SK-N-SH (cell line): ENCODE data around the gene ANK3. TPM values are rescaled to one million over a fixed set of nuclear protein-coding genes. Genes with fewer than 3 reads are reported as not detected.

ENCODE experiments used
- CTCF ChIA-PET: fragments of 300-600, 350-600 bp; formaldehyde crosslinking; extraction: SDS; loops from one replicate; lab custom pipeline; 2021; lab: Yijun Ruan, JAX
- POLR2A ChIA-PET: fragments of 350-600 bp; sonication (Branson Sonifier 250); formaldehyde crosslinking; extraction: SDS; loops from one replicate; lab custom pipeline; 2020; ENCODE audit warnings: antibody characterized with exemption, inconsistent platforms; lab: Yijun Ruan, JAX
- DNase-seq: peaks from one replicate; pipeline ENCODE4 v3.0.0; 2012
- H2AFZ ChIP-seq: fragments of 200-600 bp; sonication (generic); 2 replicates; pipeline ENCODE4 v1.8.1; 2016; ENCODE audit warnings: antibody characterized with exemption, mild to moderate bottlenecking, low read depth
- H3F3A ChIP-seq: fragments of 200-600 bp; sonication (generic); replicated peaks from 2 replicates; pipeline ENCODE3; 2016; ENCODE audit warnings: antibody characterized with exemption, mild to moderate bottlenecking; ENCODE audit not compliant: insufficient read depth
- H3K27ac ChIP-seq, 2 experiments: fragments of 200-500 bp in 1 of 2; fragments of 200-600 bp in 1 of 2; sonication (Bioruptor generic) in 1 of 2; sonication (generic), shearing (Covaris generic) in 1 of 2; 2 replicates each; pipeline versions ENCODE4 v1.5.1 to v1.6.1; 2014 to 2016; ENCODE audit warnings: low read depth in 2 of 2, inconsistent platforms in 1 of 2, low read length in 1 of 2, mild to moderate bottlenecking in 1 of 2, mixed read lengths in 1 of 2
- H3K27me3 ChIP-seq: fragments of 200-600 bp; sonication (generic), shearing (Covaris generic); 2 replicates; pipeline ENCODE4 v1.6.1; 2016; ENCODE audit warnings: mixed run types; ENCODE audit not compliant: insufficient read depth
- H3K36me3 ChIP-seq, 2 experiments: fragments of 200-500 bp in 1 of 2; fragments of 200-600 bp in 1 of 2; sonication (Bioruptor generic) in 1 of 2; sonication (generic) in 1 of 2; replicated peaks in 1 of 2; 2 replicates each; pipeline versions ENCODE3 to v1.5.1; 2014 to 2016; ENCODE audit warnings: low read length in 1 of 2, mild to moderate bottlenecking in 1 of 2; ENCODE audit not compliant: insufficient read depth in 2 of 2, control insufficient read depth in 1 of 2
- H3K4me1 ChIP-seq, 2 experiments: fragments of 200-500 bp in 1 of 2; fragments of 200-600 bp in 1 of 2; sonication (Bioruptor generic) in 1 of 2; sonication (generic), shearing (Covaris generic) in 1 of 2; 2 replicates each; pipeline versions ENCODE4 v1.5.1 to v1.6.1; 2014 to 2016; ENCODE audit warnings: low read depth in 1 of 2, low read length in 1 of 2, mixed run types in 1 of 2; ENCODE audit not compliant: insufficient read depth in 2 of 2, control insufficient read depth in 1 of 2
- H3K4me2 ChIP-seq: fragments of 200-600 bp; sonication (generic), shearing (Covaris generic); 2 replicates; pipeline ENCODE4 v1.6.1; 2017; ENCODE audit warnings: mixed run types
- H3K4me3 ChIP-seq, 2 experiments: fragments of 200-500 bp in 1 of 2; fragments of 200-600 bp in 1 of 2; sonication (Bioruptor generic) in 1 of 2; sonication (generic), shearing (Covaris generic) in 1 of 2; 2 replicates each; pipeline versions ENCODE4 v1.5.1 to v1.8.1; 2014 to 2016; ENCODE audit warnings: low read depth in 2 of 2, inconsistent platforms in 1 of 2, low read length in 1 of 2, mild to moderate bottlenecking in 1 of 2, mixed read lengths in 1 of 2, moderate library complexity in 1 of 2
- H3K79me2 ChIP-seq: fragments of 200-600 bp; sonication (generic); 2 replicates; pipeline ENCODE4 v1.8.1; 2017; ENCODE audit warnings: mild to moderate bottlenecking; ENCODE audit not compliant: insufficient read depth
- H3K9ac ChIP-seq: fragments of 200-600 bp; sonication (generic); 2 replicates; pipeline ENCODE4 v1.6.1; 2017; ENCODE audit warnings: mixed run types
- H3K9me2 ChIP-seq: fragments of 200-600 bp; sonication (generic); 2 replicates; pipeline ENCODE4 v1.6.1; 2017; ENCODE audit warnings: mixed run types
- H3K9me3 ChIP-seq: fragments of 200-600 bp; sonication (generic); 2 replicates; pipeline ENCODE4 v1.6.1; 2017; ENCODE audit warnings: mixed run types, mild to moderate bottlenecking, moderate library complexity
- H4K20me1 ChIP-seq: fragments of 200-600 bp; sonication (generic); 2 replicates; pipeline ENCODE4 v1.6.1; 2017; ENCODE audit warnings: mild to moderate bottlenecking, mixed run types; ENCODE audit not compliant: insufficient read depth
- CHD2 ChIP-seq: fragments of 150-350 bp; IDR thresholded peaks from 2 replicates; pipeline ENCODE4 v1.6.1; 2018; ENCODE audit warnings: low read length; ENCODE audit not compliant: partially characterized antibody
- EP300 ChIP-seq, 2 experiments: IDR thresholded peaks; 2 replicates each; pipeline versions ENCODE4 v1.4.0 to v1.6.1; 2012; ENCODE audit warnings: borderline replicate concordance in 1 of 2, low read depth in 1 of 2, low read length in 1 of 2
- FOSL2 ChIP-seq: IDR thresholded peaks from 2 replicates; pipeline ENCODE4 v1.4.0; 2012; ENCODE audit warnings: low read depth, mild to moderate bottlenecking, moderate library complexity, borderline replicate concordance
- FOXM1 ChIP-seq: IDR thresholded peaks from 2 replicates; pipeline ENCODE4 v1.4.0; 2012; ENCODE audit warnings: low read depth, mild to moderate bottlenecking
- GATA2 ChIP-seq: sonication (generic); formaldehyde crosslinking; IDR thresholded peaks from 2 replicates; pipeline ENCODE4 v1.5.0; 2020; ENCODE audit warnings: mild to moderate bottlenecking, missing genetic modification reagents
- JUND ChIP-seq: IDR thresholded peaks from 2 replicates; pipeline ENCODE4 v1.4.0; 2012
- MEF2A ChIP-seq: IDR thresholded peaks from 2 replicates; pipeline ENCODE4 v1.4.0; 2012; ENCODE audit warnings: low read depth, borderline replicate concordance
- POLR2AphosphoS5 ChIP-seq: IDR thresholded peaks from 2 replicates; pipeline ENCODE4 v1.6.1; 2012; ENCODE audit warnings: low read depth, low read length
- SMC3 ChIP-seq: IDR thresholded peaks from 2 replicates; pipeline ENCODE4 v1.6.1; 2012; ENCODE audit warnings: low read depth, low read length, improper control_type of control experiment
- TAF1 ChIP-seq: IDR thresholded peaks from 2 replicates; pipeline ENCODE4 v1.6.1; 2012; ENCODE audit warnings: low read depth, mild to moderate bottlenecking, low read length, moderate library complexity, borderline replicate concordance
- TCF12 ChIP-seq: IDR thresholded peaks from 2 replicates; pipeline ENCODE4 v1.4.0; 2012
- WGBS: methylation state at CpG from one replicate; pipeline ENCODE4 v1.1.6; 2017; ENCODE audit warnings: low lambda C conversion rate; 5-methylcytosine and 5-hydroxymethylcytosine counted together
- polyA plus RNA-seq, 3 experiments: library from polyadenylated mRNA; depleted of rRNA; stranded (reverse); fragments of >200 nt; gene quantifications; 2 replicates each; pipeline ENCODE4 v1.2.3, GENCODE V29; 2012
- TF ChIP-seq, protein P1 (sequence below): IDR thresholded peaks from 2 replicates; pipeline ENCODE4 v1.4.0; 2012; ENCODE audit warnings: low read depth, borderline replicate concordance
- TF ChIP-seq, protein P2 (sequence below): IDR thresholded peaks from 2 replicates; pipeline ENCODE4; 2012
- TF ChIP-seq, protein P3 (sequence below): fragments of 150-350 bp; IDR thresholded peaks from 2 replicates; pipeline ENCODE4 v1.6.1; 2016; ENCODE audit warnings: mild to moderate bottlenecking, low read depth, low read length
- TF ChIP-seq, protein P4 (sequence below): fragments of 150-350 bp; IDR thresholded peaks from 2 replicates; pipeline ENCODE4 v1.6.1; 2017; ENCODE audit warnings: antibody characterized with exemption, low read length, low read depth, borderline replicate concordance

ANK3 gene
- polyA plus RNA-seq, 1 of the 3 experiments (the other 2 are of a cell fraction), result 10.0 TPM

DNA sequence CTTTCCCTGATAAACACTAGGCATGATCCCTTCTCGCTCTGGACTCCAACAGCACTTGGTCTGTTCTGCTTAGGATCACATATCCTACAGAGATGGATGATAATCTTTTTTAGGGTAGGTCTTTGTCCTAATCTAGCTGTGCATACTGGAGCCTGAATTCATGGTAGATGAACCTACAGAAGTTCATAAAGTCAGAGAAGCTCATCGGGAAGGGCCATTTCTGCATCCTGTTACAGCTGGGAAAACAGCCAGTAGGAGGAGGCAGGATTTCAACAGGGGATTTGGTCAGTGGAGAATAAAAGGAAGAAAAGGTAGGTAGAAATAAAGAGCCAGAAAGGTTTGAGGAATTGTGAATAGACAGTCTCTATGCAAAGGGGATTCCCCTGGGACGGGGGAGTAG is 101.4 kb downstream of the ANK3 start (continued):
- TF ChIP-seq CHD2 (no peak), FOXM1 (no peak), GATA2 (no peak), TAF1 (no peak), EP300 (IDR thresholded peaks at IDR 0.05; ENCODE audit: borderline replicate concordance in 1 of 2, low read depth in 1 of 2, low read length in 1 of 2) (no peak)
- TF ChIP-seq, all 33 proteins: peak for 0

DNA sequence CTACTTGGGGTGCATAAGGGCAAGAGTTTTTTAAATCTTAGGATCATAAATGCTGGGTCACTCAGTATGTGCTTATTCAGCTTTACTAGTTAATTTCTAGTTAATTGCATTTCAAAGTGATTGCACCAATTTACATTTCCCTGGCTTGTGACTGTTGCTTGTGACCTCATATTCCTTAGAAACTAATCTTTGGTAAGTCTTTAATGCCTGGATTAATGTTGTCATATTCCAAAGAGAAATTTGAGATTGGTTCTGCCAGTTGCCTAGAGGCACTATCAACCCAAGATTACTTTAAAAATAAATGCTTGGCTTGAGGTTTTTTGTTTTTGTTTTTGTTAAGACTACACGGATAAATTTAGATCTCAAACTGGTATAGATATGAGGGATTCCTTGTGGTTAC is 103.1 kb downstream of the ANK3 start:
- no peak overlapping the region for H3K4me3 ChIP-seq
- no peak for TF ChIP-seq EP300 (IDR thresholded peaks at IDR 0.05; ENCODE audit: borderline replicate concordance in 1 of 2, low read depth in 1 of 2, low read length in 1 of 2)
- no peak for TF ChIP-seq SMC3
- TF ChIP-seq, protein P1, sequence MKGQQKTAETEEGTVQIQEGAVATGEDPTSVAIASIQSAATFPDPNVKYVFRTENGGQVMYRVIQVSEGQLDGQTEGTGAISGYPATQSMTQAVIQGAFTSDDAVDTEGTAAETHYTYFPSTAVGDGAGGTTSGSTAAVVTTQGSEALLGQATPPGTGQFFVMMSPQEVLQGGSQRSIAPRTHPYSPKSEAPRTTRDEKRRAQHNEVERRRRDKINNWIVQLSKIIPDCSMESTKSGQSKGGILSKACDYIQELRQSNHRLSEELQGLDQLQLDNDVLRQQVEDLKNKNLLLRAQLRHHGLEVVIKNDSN, result no peak
- TF ChIP-seq, protein P2, sequence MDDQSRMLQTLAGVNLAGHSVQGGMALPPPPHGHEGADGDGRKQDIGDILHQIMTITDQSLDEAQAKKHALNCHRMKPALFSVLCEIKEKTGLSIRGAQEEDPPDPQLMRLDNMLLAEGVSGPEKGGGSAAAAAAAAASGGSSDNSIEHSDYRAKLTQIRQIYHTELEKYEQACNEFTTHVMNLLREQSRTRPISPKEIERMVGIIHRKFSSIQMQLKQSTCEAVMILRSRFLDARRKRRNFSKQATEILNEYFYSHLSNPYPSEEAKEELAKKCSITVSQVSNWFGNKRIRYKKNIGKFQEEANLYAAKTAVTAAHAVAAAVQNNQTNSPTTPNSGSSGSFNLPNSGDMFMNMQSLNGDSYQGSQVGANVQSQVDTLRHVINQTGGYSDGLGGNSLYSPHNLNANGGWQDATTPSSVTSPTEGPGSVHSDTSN, result no peak
- no peak for TF ChIP-seq POLR2AphosphoS5
- no peak for TF ChIP-seq CHD2
- TF ChIP-seq, protein P3, sequence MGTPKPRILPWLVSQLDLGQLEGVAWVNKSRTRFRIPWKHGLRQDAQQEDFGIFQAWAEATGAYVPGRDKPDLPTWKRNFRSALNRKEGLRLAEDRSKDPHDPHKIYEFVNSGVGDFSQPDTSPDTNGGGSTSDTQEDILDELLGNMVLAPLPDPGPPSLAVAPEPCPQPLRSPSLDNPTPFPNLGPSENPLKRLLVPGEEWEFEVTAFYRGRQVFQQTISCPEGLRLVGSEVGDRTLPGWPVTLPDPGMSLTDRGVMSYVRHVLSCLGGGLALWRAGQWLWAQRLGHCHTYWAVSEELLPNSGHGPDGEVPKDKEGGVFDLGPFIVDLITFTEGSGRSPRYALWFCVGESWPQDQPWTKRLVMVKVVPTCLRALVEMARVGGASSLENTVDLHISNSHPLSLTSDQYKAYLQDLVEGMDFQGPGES, result no peak
- H3K4me1 ChIP-seq, result peaks cover 23 to 39% of the 10 kb centered on the region in 2 experiments
- no peak overlapping the region for H3K4me2 ChIP-seq
- no peaks in the 10 kb centered on the region for H3K9me3 ChIP-seq
- CTCF ChIA-PET, result no interaction called here
- H3K27ac ChIP-seq, result peak overlapping the region in 1 of 2 experiments; percentile 40; a peak in 1 of 4 replicates
- DNase-seq, result no peak
- H2AFZ ChIP-seq, result no peak overlapping the region
- no peaks in the 10 kb centered on the region for H3K27me3 ChIP-seq
- H3K36me3 ChIP-seq, result no peaks in the 10 kb centered on the region
- H4K20me1 ChIP-seq, result no peaks in the 10 kb centered on the region
- WGBS, result 81% methylated on average over 1 of the region's 1 CpG
- H3K79me2 ChIP-seq, result no peaks in the 10 kb centered on the region
- POLR2A ChIA-PET, result no interaction called here
- no peak overlapping the region for H3K9ac ChIP-seq
- H3K9me2 ChIP-seq, result no peaks in the 10 kb centered on the region
- H3F3A ChIP-seq, result peaks cover 27% of the 10 kb centered on the region

DNA sequence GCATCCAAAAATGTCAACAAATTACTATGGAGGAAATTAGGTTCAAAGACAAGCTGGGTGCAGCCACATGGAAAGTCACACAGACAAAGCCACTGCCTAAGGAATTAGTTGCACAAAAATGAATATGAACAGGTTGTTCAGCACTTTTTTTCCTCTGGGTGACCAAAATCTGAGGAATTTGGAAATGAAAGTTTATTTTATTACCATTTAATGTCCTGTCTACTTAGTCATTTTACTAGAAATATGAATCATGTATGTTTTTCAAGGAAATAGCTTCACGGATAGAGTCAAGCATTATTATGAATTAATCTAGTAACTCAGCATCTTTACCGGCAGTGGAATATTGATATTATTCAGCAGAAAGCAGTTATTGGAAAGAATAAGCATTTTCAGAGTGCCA is 106.3 kb downstream of the ANK3 start:
- H3K79me2 ChIP-seq, result no peaks in the 10 kb centered on the region
- H3F3A ChIP-seq, result peaks cover 26% of the 10 kb centered on the region
- no peaks in the 10 kb centered on the region for H3K27me3 ChIP-seq
- no peaks in the 10 kb centered on the region for H3K9me2 ChIP-seq
- POLR2A ChIA-PET, result no interaction called here
- TF ChIP-seq JUND, result peak; percentile 36
- TF ChIP-seq, protein P4, sequence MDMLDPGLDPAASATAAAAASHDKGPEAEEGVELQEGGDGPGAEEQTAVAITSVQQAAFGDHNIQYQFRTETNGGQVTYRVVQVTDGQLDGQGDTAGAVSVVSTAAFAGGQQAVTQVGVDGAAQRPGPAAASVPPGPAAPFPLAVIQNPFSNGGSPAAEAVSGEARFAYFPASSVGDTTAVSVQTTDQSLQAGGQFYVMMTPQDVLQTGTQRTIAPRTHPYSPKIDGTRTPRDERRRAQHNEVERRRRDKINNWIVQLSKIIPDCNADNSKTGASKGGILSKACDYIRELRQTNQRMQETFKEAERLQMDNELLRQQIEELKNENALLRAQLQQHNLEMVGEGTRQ, result no peak
- TF ChIP-seq, protein P2, result peak; percentile 40; the same call in 1 of the 2 replicates
- TF ChIP-seq FOSL2, result peak; percentile 59; the same call in 1 of the 2 replicates
- peak; percentile 22; the same call in 1 of the 2 replicates for TF ChIP-seq TCF12
- no peak for TF ChIP-seq MEF2A
- 0 out of 2 replicates have a peak, but pooled peaks have one; percentile 11 for TF ChIP-seq FOXM1
- TF ChIP-seq EP300 (IDR thresholded peaks at IDR 0.05; ENCODE audit: borderline replicate concordance in 1 of 2, low read depth in 1 of 2, low read length in 1 of 2), result peak in 1 of 2 experiments; percentile 61; a peak in 2 of 4 replicates
- WGBS, result 14% methylated on average over 2 of the region's 2 CpGs
- peak overlapping the region; percentile 16; the same call in 1 of the 2 replicates for H3K9ac ChIP-seq
- peak overlapping the region in 1 of 2 experiments; percentile 85; a peak in 2 of 4 replicates for H3K27ac ChIP-seq
- no peak overlapping the region for H3K4me3 ChIP-seq
- no peaks in the 10 kb centered on the region for H3K9me3 ChIP-seq
- H4K20me1 ChIP-seq, result no peaks in the 10 kb centered on the region
- no peaks in the 10 kb centered on the region for H3K36me3 ChIP-seq
- CTCF ChIA-PET, result interaction anchor here (0.8 to 2.6 kb wide), 6 partner anchors 11 to 364 kb away, joined by 3 to 7 read pairs (median 3); no protein-coding TSS in a partner anchor
- peak overlapping the region; percentile 63 for H3K4me2 ChIP-seq
- no peak overlapping the region for H2AFZ ChIP-seq
- peaks cover 13 to 32% of the 10 kb centered on the region in 2 experiments for H3K4me1 ChIP-seq
- DNase-seq, result no peak
